MM.1S (cell line): ENCODE results near the gene SPP1.

Experiments
- DNase-seq: peaks from one replicate; pipeline ENCODE4 v3.0.0-alpha.2; 2015
- H2AFZ ChIP-seq: fragments of 300-600 bp; sonication (generic); 2 replicates; pipeline ENCODE4 v1.6.0; 2016; ENCODE audit warnings: antibody characterized with exemption, low read length
- H3F3A ChIP-seq: fragments of 300-600 bp; sonication (generic); 2 replicates; pipeline ENCODE4 v1.6.1; 2016; ENCODE audit warnings: mild to moderate bottlenecking, antibody characterized with exemption, low read length, moderate library complexity, mixed read lengths; ENCODE audit not compliant: insufficient read depth
- H3K27ac ChIP-seq: fragments of 300-600 bp; sonication (generic); 2 replicates; pipeline ENCODE4 v1.5.1; 2016; ENCODE audit warnings: mild to moderate bottlenecking, low read length
- H3K27me3 ChIP-seq: fragments of 300-600 bp; sonication (generic); replicated peaks from 2 replicates; pipeline ENCODE4 v1.6.0; 2016; ENCODE audit warnings: low read length; ENCODE audit not compliant: insufficient read depth
- H3K36me3 ChIP-seq: fragments of 300-600 bp; sonication (generic); replicated peaks from 2 replicates; pipeline ENCODE4 v1.6.1; 2016; ENCODE audit warnings: mild to moderate bottlenecking, low read length, mixed read lengths; ENCODE audit not compliant: insufficient read depth
- H3K4me1 ChIP-seq: fragments of 300-600 bp; sonication (generic); 2 replicates; pipeline ENCODE4 v1.6.1; 2016; ENCODE audit warnings: low read length, mixed read lengths
- H3K4me2 ChIP-seq: fragments of 300-600 bp; sonication (generic); 2 replicates; pipeline ENCODE4 v1.6.0; 2016; ENCODE audit warnings: low read depth, low read length
- H3K4me3 ChIP-seq: fragments of 300-600 bp; sonication (generic); 2 replicates; pipeline ENCODE4 v1.5.1; 2016; ENCODE audit warnings: low read length, mixed read lengths
- H3K79me2 ChIP-seq: fragments of 300-600 bp; sonication (generic); 2 replicates; pipeline ENCODE4 v1.6.1; 2016; ENCODE audit warnings: mixed run types, low read length, mixed read lengths
- H3K9ac ChIP-seq: fragments of 300-600 bp; sonication (generic); 2 replicates; pipeline ENCODE4 v1.6.1; 2016; ENCODE audit warnings: low read length, mixed read lengths
- H3K9me2 ChIP-seq: fragments of 300-600 bp; sonication (generic); replicated peaks from 2 replicates; pipeline ENCODE4 v1.6.1; 2016; ENCODE audit warnings: mild to moderate bottlenecking, low read length, mixed read lengths; ENCODE audit not compliant: insufficient read depth
- H3K9me3 ChIP-seq: fragments of 300-600 bp; sonication (generic); replicated peaks from 2 replicates; pipeline ENCODE4 v1.6.1; 2016; ENCODE audit warnings: mild to moderate bottlenecking, low read length, mixed read lengths; ENCODE audit not compliant: insufficient read depth
- H4K20me1 ChIP-seq: fragments of 300-600 bp; sonication (generic); 2 replicates; pipeline ENCODE4 v1.6.1; 2016; ENCODE audit warnings: mild to moderate bottlenecking, low read length, moderate library complexity, mixed read lengths; ENCODE audit not compliant: insufficient read depth
- EZH2 ChIP-seq: fragments of 300-600 bp; sonication (generic); optimal IDR thresholded peaks from 2 replicates; pipeline ENCODE3; 2017; ENCODE audit warnings: low read depth, mild to moderate bottlenecking, antibody characterized with exemption, low read length, mixed read lengths
- EZH2phosphoT487 ChIP-seq: fragments of 300-600 bp; sonication (generic); IDR thresholded peaks from 2 replicates; pipeline ENCODE4 v1.6.1; 2018; ENCODE audit warnings: antibody characterized with exemption, low read length
- TF ChIP-seq, protein P1 (sequence below): fragments of 300-600 bp; sonication (generic); IDR thresholded peaks from 2 replicates; pipeline ENCODE4 v1.5.1; 2016; ENCODE audit warnings: antibody characterized with exemption, low read length, mixed read lengths

SPP1 gene

DNA sequence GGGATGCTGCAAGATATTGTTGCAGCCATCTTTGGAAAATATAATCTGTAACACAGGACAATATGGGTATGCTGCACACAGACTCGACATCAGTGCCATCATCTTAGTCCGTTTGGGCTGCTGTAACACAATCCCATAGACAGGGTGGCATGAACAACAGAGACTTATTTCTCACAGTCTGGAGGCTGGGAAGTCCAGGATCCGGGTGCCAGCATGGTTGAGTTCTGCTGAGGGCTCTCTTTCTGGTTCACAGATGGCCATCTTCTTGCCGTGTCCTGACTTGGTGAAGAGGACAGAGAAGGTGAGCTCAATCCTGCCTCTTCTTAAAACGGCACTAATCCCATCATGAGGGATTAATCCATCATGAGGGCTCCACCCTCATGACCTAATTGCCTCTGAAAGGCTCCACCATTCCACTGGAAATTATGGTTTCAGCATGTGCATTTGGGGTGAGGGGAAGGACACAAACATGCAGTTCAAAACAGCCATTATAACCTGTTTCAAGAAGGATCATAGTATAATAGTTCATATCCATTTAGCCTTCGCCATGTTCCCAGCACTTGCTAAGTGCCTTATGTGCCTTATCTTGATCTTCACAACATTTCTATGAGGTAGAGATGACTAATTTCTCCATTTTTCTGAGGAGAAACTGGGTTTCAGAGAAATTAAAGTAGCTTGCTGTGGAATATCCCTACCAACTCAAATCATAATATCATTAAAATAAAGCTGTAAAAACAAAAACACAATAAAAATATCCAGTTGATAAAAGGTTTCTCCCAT, 27.9 kb upstream of the SPP1 start:
- TF ChIP-seq EZH2phosphoT487, result no peak
- TF ChIP-seq, protein P1, sequence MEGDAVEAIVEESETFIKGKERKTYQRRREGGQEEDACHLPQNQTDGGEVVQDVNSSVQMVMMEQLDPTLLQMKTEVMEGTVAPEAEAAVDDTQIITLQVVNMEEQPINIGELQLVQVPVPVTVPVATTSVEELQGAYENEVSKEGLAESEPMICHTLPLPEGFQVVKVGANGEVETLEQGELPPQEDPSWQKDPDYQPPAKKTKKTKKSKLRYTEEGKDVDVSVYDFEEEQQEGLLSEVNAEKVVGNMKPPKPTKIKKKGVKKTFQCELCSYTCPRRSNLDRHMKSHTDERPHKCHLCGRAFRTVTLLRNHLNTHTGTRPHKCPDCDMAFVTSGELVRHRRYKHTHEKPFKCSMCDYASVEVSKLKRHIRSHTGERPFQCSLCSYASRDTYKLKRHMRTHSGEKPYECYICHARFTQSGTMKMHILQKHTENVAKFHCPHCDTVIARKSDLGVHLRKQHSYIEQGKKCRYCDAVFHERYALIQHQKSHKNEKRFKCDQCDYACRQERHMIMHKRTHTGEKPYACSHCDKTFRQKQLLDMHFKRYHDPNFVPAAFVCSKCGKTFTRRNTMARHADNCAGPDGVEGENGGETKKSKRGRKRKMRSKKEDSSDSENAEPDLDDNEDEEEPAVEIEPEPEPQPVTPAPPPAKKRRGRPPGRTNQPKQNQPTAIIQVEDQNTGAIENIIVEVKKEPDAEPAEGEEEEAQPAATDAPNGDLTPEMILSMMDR, result no peak
- TF ChIP-seq EZH2, result no peak
- DNase-seq, result no peak
- H3K9me2 ChIP-seq, result no peaks in the 10 kb centered on the region
- no peaks in the 10 kb centered on the region for H3F3A ChIP-seq
- H3K79me2 ChIP-seq, result no peaks in the 10 kb centered on the region
- H3K27me3 ChIP-seq, result no peaks in the 10 kb centered on the region
- no peak overlapping the region for H3K4me3 ChIP-seq
- H3K4me2 ChIP-seq, result no peak overlapping the region
- H4K20me1 ChIP-seq, result no peaks in the 10 kb centered on the region
- no peak overlapping the region for H3K9ac ChIP-seq
- H3K36me3 ChIP-seq, result no peaks in the 10 kb centered on the region
- no peaks in the 10 kb centered on the region for H3K4me1 ChIP-seq
- 0 out of 2 replicates have a peak overlapping the region, but pooled peaks have one; percentile 4 for H2AFZ ChIP-seq
- no peak overlapping the region for H3K27ac ChIP-seq
- no peaks in the 10 kb centered on the region for H3K9me3 ChIP-seq

DNA sequence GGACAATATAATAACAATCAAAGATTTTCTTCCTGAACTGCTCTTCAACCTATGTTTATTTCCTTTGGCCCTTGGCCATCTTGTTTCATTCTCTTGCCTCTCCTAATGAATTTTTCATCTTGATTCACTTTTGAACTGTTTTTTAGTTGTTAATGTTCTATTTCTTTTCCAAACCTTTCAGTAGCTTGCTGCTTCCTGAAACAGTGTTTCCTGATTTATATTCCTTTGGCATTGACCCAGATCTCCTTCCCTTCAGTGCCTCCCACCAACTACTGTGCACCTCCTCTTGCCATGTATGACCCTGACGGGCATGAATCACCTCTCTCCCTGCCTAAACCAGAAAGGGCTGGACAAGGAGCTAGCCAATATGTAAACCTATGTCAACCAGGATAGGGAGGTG, 25.6 kb upstream of the SPP1 start:
- Histone ChIP-seq H3F3A (no peaks in the 10 kb centered on the region), H3K4me1 (no peaks in the 10 kb centered on the region), H3K4me3 (no peak overlapping the region), H3K9ac (no peak overlapping the region), H3K36me3 (no peaks in the 10 kb centered on the region), H3K27ac (no peak overlapping the region), H4K20me1 (no peaks in the 10 kb centered on the region), H3K9me2 (no peaks in the 10 kb centered on the region), H3K9me3 (no peaks in the 10 kb centered on the region), H3K27me3 (no peaks in the 10 kb centered on the region), H3K4me2 (no peak overlapping the region), H2AFZ (no peak overlapping the region), H3K79me2 (no peaks in the 10 kb centered on the region)
- TF ChIP-seq, protein P1, result no peak
- TF ChIP-seq EZH2, result no peak
- TF ChIP-seq EZH2phosphoT487, result no peak
- DNase-seq, result no peak

DNA sequence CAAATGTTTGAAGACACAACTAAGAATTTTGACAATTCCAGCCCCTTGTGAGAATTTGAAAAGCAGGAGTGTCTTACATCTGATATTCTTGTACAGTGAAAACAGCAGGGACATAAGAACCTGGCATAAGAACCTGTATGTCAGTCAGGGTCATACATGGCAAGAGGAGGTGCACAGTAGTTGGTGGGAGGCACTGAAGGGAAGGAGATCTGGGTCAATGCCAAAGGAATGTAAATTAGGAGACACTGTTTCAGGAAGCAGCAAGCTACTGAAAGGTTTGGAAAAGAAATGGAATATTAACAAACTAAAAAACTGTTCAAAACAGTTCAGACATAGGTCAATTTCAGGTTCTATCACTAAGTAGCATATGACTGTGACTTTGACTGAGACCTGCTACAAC, 25.0 kb upstream of the SPP1 start:
- TF ChIP-seq, protein P1, result no peak
- TF ChIP-seq EZH2phosphoT487, result no peak
- no peak for TF ChIP-seq EZH2
- H3K27me3 ChIP-seq, result no peaks in the 10 kb centered on the region
- H3K4me1 ChIP-seq, result no peaks in the 10 kb centered on the region
- H3K27ac ChIP-seq, result no peak overlapping the region
- no peak overlapping the region for H3K9ac ChIP-seq
- no peaks in the 10 kb centered on the region for H4K20me1 ChIP-seq
- H3K36me3 ChIP-seq, result no peaks in the 10 kb centered on the region
- H3K4me3 ChIP-seq, result no peak overlapping the region
- no peak overlapping the region for H3K4me2 ChIP-seq
- H3K9me3 ChIP-seq, result no peaks in the 10 kb centered on the region
- no peaks in the 10 kb centered on the region for H3K9me2 ChIP-seq
- H3K79me2 ChIP-seq, result no peaks in the 10 kb centered on the region
- no peaks in the 10 kb centered on the region for H3F3A ChIP-seq
- H2AFZ ChIP-seq, result no peak overlapping the region
- DNase-seq, result no peak
